Activated CD8-positive, alpha-beta memory T cell treated with anti-CD3 and anti-CD28 coated beads, Interleukin-2, amount 50 U/mL, for 24 hours (primary cell): Measurements from ENCODE around the gene BOD1.

Source experiments
- DNase-seq: peaks from one replicate; pipeline ENCODE4 v3.0.0-alpha.2; 2020; ENCODE audit errors: extremely low read depth

The BOD1 gene

DNA sequence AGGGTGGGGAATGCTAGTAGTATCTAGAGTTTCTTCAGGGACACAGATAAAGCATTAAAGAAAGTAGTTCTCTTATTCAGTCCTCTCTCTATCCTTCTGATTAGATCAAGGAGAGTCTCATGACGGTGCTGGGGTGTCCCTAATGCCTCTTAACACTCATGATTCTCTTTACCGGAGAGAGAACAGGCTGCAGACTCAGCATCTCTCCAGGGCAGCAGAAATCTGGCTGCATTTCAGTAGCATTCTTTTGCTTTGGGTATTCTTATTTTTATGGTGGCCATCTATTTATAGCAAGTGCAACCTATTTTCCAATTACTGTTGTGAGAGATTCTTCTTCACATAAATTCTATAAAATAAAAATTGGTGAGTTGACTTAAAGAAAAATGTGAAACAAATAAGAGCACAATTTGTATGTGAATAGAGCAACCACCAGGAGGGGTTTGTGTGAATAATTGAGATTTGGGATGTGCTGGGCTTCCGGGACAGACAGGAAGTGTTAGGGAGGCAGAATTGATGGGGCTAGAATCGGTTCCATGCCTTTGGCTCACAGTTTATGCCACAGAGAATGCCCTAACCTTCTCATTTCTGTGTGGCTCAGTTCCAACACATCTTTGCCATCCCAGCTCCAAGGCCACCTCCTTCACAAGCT is 23.8 kb upstream of the BOD1 start:
- no peak for DNase-seq

DNA sequence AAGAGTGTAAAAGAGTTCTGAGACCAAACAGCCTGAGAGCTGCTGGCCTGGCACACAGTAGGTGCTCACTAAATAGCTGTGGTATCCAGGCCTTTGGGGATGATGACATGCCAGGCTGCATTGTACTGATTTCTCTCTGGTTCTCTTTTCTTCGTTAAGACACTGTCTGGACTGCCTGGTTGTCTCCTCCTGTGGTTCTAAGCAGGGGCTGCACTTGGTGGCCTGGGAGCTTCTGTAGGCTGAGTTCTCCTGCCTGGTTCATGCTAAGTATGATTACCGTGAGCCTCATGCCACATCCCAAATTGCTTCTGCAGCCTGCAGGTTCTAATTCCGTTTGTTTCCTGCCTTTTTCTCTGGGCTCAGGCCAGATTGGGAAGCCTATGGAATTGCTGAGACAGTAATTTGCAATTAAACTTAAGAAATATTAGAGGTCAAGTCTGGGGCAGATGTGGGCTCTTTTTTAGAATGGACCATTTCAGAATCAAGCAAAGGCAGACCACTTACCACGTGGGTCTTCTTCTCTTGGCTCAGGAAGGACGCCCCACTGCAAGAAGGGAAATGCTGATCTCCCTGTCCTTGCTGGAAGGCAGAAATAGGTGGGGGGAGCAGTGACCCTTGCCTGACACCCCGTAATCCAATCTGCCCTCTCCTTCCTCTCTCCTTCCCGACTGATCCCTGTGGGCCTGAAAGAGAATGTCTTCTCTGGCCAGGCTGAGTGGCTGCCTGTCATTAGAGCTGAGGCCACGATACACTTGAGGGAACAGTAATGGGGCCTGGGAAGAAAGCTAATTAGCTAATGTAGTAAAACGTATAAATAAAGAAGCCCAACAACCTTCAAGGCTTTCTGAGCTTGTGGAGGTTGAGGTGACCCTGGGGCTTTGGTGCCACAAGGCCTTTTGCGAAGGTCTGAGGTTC is 21.9 kb upstream of the BOD1 start:
- no peak for DNase-seq

DNA sequence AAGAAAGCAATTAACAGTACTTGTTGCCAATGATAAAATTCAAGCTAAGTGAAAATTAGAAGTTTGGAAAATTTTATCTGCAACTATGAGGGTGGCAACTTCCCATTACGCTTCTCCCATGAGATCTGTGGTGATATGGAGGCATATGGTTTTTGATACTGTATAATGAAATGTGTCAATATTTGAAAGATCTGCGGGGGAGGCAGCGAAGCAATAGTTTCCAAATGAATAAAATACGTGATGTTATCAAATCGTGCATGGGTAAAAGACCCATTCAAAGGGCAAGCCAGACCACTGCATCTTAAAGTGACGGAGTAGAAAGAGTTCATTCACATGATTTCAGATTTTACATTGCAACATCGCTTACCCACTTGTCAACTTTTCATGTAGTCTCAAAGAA is 20.9 kb upstream of the BOD1 start:
- DNase-seq, result no peak

DNA sequence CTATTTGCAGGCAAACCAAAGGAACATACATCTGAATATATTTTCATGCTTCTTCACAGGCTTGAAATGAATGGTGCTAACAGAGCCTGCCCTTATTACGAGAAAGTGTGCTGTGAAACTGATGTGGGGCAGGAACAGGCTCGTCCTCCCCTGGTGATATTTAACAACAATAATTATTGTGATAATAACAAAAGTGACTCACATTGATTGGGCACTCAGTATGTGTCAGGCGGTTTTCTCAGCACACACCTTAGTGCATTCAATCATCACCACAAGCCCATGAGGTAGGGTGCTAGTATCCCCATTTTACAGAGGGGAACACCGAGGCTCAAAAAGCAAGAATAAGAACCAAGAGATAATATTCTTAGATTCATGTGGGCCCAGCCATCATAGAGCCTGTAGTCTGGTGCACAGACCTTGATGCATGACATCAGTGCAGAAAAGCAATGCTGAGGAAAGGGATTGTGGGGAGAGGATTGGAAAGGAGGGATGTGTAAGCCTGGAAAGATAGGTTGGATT is 18.1 kb upstream of the BOD1 start:
- no peak for DNase-seq

DNA sequence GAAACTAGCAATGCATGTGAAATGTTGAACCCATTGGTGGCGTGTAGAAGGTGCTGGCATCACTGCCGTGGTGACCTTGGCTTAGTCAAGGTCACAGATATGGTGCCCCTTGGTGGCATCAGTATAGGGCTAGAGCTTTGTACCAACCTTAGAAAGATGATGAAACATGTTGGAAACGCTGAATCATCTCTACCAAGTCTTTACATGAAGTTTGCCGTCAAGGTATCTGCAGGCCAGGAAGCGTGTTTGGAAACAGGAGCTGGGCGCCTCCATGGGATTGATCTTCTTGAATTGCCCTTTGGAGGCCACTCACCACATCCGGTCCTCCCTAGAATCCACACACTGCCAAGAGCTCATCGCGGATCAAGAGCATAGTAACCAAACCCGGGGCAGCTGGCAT is 16.9 kb upstream of the BOD1 start:
- DNase-seq, result no peak

DNA sequence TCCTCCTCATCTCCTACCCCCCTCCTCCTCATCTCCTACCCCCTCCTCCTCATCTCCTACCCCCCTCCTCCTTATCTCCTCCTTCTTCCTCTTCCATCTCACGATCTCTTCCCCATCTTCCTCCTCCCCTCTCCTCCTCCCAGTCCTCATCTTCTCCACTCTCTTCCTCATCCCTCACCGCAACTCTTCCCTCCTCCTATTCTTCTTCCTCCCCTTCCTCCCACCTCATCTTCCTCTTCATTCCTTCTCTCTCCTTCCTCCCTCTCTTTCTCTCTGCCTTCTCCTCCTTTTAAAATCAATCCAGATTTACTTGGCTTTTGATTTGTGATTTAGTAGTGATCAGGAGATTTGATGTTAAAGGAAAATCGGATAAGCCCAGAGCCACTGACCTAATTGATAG is 15.0 kb upstream of the BOD1 start:
- DNase-seq, result no peak

DNA sequence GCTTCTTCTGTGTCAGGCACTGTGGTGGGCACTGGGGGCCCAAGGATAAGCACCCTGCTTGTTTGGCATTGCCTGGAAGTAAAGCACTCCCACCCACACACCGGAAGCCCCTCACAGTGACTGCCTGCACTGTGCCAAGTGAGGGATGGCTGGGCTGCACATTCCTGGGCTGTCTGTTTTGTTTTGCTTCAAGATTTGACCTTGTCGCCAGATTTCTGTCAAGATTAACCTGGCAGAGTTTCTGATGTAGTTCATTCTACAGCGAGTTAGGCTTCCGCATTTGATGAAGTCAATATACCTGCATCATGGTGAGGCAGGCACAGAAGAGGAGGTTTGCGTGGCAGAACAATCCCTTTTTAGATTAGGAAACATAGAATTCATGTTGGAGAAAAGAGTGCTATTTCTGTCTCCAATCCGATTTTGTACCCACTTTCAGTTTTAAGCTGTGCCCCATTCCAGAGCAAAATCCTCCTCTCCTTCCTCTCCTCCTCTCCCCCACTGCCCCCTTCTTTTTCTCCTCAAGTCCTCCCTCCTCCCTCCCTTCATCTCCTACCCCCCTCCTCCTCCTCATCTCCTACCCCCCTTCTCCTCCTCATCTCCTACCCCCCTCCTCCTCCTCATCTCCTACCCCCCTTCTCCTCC is 14.4 kb upstream of the BOD1 start:
- DNase-seq, result no peak

DNA sequence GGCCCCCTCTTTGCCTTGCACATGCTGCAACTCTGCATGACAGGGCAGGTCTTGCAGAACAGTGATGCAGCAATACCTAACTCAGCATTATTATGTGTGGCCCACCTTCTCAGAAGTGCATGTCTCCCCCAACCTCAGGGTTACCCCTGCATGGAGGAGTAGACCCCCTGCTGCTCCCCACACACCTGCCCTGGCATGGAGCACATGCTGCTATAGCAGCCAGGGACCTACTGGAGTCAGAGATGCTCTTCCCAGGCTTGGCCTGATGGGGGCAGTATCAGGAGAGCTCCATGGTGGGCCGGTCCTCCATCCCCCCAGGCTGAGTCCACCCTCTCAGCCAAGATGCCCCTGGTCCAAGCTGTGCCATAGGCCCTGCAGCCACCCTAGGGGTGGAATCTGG is 13.2 kb upstream of the BOD1 start:
- DNase-seq, result no peak

DNA sequence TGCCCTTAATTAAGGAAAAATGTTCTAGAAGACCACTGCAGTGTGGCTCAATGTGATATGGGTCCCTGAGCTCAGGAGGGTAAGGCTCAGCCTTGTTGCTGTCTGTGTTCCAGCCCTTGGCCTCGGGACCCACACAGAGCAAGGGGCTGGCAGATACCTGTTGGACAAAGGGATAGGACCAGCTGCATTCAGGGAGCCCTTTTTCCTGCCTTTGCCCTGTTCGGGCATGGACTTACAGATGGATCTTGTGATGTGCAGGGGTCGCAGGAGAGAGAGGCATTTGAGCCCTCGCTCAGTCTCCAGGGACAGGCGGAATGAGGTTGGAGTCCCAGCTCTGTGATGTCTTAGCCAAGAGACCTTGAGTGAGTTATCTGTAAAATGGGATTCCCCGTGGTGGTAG is 12.1 kb upstream of the BOD1 start:
- DNase-seq, result no peak

DNA sequence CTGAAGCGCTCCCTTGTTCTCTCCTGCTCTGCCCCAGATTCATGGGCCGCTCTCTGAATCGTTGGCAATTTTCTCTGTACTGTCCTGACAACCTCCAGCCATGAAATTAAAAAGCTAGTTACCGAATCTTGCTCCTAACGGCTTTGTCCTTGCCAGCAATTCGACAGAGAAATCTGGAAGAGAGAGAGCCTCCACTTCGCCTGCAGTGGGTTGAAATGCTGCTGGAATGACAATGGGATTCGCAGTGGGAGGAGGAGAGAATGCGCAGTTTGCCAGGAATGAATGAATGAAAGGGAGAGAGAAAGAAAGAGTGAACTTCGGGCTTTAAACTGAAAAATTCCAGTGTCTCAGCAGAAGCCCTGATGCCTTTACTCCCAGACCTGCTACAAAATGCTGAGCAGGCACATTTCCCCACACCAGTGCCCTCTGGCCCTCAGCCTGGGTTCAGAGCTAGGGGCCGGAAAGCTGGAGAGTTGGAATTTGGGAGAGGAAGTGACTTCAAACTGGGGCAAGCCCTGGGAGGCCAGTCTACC is 11.5 kb upstream of the BOD1 start:
- DNase-seq, result no peak

DNA sequence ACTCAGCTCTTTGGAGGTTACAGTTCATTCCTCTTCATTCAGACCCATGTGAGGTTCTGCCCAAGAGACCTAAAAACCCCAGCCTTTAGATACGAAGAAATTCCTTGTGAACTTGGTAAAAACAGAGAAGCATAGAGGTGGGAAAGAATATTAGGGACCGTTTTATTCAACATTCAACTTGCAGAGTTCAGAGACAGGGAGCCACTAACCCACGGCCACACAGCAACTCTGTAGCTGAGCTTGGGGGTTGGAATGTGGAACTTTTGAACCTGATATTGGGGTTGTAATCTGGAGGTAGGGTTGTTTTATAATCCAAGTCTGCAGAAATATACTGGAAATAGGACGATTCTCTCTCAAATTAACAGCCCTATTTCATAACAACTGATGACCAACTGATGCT is 10.8 kb upstream of the BOD1 start:
- no peak for DNase-seq

DNA sequence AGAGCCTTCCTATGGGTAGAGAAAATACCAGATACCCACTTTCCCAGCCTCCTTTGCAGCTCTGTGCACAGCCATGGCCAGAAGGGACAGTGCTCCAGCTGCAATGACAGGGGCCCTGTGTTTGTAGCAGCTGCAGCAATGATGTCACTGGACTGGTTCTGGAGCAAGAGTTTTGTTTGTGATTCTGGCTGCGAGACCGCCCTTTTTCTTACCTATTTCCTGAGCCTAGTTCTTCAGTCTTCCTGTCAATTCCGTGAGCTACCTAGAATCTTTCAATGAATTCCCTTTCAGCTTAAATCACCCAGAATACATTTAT is 10.0 kb upstream of the BOD1 start:
- DNase-seq, result no peak

DNA sequence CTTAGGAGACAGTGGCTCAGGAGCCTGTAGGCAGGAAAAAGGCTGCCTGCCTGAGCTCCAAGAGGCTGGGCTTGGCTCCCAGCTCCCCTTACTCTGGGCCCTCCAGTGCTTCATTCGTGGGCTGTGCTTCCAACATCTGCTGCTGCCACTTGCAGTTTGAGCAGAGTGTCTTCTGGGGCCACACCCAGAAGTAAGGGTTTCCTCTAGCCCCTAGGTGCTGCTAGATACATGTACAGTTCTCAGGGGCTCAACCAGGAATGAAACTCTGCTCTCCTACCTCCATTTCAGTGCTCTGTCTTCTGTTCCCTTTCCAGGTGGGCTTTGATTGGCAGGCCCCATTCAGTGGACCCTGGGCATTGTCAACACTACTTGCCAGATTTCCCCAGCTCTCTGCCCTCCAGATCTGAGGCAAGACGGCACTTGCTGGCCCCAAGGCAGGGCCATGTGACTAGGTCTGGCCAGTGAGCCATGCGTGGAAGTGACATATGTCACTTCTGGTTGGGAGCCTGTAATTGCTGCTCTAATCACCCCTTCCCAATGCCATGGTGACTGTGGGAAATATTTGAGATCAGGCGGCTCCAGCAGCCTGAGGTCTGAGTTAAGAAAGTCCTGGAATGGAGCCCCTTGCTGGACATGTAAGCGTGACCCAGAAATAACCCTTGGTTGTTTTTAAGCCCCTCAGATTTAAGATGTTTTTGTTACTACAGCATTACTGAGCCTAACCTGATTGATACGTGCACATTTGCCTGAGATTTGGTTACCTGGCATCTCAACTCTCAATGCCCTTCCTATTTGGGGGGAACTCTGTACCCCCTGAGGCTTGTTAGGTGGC is 9.4 kb upstream of the BOD1 start:
- no peak for DNase-seq

DNA sequence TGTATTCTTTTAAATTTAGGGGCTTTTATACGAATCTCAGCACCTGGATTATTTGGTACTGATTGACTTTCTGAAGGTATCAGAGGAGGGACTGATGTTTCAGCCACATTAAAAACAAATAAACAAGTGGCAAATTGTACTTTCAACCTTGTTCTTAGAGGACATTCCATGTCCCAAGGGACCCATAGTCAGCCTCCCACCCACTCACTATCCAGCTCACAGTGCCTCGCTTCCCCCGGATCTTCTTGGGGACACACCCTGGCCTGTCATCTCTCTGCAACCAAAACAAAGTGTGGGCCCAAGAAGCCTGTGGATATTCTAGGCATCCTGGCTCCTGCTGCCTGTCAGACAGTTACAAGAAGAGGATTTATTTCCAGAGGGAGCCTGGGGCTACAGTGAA is 8.8 kb upstream of the BOD1 start:
- no peak for DNase-seq

DNA sequence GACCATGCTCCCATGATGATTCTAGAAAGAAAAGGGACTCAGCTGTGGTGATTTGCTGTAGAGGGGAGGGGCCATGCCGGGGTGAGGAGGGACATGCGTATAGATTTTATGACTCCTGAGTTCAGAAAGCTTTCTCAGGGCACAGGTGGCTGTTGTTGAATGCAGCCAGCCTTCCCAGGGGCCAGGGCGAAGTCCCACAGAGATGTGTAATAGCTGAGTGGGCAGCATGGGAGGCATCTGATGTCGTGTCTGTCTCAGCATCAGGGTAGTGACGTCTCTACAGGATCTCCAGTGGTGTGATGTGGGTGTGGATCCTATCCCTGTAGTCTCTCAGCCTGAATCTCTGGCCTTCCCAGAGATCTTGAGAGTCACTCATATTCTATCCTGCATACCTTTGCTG is 7.8 kb upstream of the BOD1 start:
- DNase-seq, result no peak

DNA sequence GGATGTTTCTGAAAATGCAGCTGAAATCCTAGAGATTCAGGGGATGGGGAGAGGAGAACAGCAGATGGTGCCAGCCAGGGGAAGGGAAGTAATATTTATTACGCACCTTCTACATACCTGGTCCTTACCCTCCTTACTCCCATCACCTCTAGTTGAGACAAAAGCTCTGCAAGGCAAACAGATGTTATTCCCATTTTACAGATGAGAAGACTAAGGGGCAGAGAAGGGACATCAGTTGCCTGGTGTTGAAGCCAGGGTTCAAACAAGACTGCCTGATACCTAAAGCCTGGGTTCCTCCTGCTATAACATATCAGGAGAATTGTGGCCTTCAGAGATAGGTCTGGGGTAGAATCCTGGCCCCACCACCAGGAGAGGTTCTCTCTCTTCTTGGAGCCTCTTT is 7.3 kb upstream of the BOD1 start:
- DNase-seq, result no peak

DNA sequence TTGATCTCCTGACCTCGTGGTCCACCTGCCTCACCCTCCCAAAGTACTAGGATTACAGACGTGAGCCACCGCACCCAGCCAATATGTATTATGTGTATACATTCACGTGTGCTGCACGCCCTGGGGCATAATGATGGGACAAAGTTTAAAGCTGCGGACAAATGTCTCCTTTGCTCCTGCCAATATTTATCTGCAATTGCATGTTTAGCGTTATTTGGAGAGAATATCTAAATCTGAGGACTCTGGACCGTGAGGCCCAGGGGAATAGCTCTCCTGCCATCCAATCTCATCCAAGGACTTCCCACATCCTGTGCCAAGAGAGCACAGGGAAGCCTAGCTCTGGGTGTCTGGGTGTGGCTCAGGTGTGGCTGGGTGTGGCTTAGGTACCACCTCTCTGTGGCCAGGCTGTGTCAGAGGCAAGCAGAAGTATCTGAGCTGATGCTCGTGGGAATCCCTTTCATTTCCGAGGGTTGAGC is 6.9 kb upstream of the BOD1 start:
- DNase-seq, result no peak

DNA sequence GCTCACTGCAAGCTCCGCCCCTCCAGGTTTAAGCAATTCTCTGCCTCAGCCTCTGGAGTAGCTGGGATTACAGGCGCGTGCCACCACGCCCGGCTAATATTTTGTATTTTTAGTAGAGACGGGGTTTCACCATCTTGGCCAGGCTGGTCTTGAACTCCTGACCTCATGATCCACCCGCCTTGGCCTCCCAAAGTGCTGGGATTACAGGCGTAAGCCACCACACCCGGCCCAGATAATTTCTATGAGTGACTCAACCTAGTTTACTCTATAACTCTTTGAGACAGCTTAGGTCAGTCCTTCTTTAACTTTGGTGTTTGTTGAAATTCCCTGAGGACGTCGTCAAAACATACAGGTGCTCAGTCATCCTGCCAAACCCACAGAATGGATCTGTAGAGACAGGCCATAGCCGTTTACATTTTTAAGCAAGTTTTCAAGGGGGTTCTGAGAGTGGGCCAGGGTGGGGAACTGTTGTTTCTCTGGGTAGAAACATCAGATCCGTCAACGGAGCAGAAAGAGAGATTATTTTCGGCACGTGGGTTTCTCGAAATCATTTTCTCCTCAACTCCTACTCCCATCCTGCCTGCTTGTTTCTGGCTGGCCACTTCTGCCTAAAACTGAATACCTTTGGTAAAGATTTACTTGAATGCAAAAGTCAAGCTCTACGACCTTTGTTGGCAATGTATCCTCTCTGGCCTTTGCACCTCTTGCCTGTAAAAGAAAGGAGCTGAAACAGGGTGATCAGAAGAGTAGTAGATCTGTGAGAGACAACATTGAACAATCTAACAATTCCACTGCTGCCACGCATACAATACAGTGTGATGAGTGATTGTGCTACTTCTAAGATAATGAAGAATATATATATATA is 6.0 kb upstream of the BOD1 start:
- DNase-seq, result no peak

DNA sequence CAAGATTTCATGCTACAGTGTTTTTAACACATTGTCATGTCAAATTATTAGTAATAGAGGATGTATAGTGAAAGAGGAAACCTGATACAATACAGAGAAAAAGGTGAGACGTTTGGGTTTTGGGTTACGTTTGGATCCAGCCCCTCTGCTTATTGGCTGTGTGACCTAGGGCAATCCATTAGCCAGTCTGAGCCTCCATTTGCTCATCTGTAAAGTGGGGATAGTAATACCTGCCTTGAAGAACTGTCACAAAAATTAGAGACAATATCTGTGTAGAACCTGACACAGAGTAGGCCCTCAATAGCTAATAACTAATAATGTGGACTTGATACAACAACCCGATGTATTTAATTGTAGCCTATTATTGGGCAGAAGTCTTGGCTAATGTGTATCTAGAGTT is 4.3 kb upstream of the BOD1 start:
- DNase-seq, result no peak

DNA sequence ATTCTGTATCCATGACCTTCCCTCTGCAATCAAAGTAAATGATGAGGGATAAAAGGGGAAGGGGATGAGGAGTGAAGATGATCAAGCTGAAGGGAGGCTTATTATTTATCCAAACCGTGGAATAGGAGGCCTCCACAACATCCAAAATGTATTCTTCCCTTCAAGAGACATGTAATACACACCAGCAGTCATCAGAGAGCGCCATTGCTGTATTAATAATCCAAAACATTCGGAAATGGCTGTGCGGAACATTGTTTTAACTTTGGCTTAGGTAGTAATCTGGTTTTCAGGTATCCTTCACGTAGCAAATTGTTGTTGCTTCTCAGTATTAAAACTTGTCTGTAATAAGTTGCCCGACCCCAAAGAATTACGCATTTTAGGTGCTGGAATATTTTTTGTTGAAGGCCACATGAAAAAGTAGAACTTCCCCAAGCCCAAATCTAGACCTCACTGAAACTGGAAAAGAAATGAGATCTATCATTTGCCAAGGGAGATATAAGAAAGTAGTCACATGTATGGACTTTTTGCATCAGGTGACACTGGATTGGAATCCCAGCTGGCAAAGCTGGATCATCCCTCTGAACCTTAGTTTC is 2.6 kb upstream of the BOD1 start:
- DNase-seq, result no peak
